GM08714 (cell line): Measurements from ENCODE around the gene ZBTB24.
A peak's percentile ranks its signal among the peaks of the same experiment; 100 is the strongest.
"Not testable (repeated sequence)": the region's sequence is repeated elsewhere in the genome, so short reads cannot be mapped to it uniquely, and the experiment has no call there.

Experiments used
- H3K4me3 ChIP-seq: fragments of 200-500 bp; sonication (Bioruptor generic); 2 replicates; pipeline ENCODE4 v1.5.1; 2014; ENCODE audit warnings: mild to moderate bottlenecking, low read length, inconsistent platforms
- ZNF274 ChIP-seq: IDR thresholded peaks from 2 replicates; pipeline ENCODE4 v1.6.1; 2012; ENCODE audit warnings: mild to moderate bottlenecking, low read depth, low read length

Gene ZBTB24

DNA sequence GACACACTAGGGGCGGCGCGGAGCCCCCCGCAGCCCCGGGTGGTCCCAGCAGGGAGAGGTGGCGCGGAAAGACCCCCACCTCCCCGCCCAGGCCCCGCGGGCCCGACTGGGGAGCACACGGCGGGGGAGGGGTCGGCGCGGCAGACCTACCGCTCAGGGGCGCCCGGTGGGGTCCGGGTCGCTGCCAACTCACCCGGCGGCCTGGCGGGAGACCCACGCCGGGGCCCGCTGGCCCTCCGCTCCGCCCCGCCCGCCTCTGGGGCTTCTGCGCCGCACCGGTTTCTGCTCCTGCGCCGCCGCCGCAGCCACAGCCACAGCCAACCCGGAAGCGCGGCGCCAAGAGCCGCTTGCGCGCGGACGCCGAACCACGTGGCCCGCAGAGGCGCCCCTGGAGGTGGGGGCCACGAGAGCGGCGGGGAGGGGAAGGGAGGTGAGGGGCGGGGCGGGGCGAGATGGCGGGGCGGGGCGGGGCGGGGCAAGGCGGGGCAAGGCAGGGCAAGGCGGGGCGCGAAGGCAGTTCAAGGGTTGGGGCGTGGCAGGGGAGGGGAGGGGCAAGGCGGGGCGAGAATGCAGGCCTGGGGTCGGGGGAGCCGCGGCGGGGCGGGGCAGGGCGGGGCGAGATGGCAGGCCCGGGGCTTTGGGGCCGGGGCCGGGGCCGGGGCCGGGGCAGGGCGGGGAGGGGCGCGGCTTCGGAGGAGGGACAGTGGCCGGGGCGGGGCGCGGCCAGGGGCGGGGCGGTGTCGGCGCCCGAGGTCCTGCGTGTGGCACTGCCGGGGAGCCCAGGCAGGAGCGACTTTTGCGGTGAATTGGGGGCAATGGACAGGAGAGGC is at the start of gene ZBTB24:
TSS of gene ZBTB24 (minus strand) at position 315 of the 830 bp plus-strand sequence. CDS start 1,193 bp downstream, outside the sequence.
- peak within 1 kb of the TSS; percentile 96 for H3K4me3 ChIP-seq
- no peak for TF ChIP-seq ZNF274

DNA sequence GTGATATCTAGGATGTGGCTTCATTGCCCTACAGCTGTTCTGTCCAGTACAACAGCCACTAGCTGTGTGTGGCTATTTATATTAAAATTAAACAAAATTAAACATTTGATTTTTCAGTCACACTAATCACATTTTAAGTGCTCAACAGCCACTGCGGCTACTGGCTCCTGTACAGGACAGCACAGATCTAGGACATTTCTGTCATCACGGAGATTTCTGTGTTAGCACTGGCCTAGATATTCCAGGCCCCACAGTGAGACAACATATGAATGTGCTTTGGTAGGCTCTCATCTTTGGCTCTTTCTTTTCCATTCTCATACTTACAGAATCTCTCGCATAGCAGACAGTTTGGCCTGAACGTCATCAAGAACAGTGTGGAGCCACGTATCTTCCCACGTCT is 48.4 kb upstream of the ZBTB24 start:
- no peak overlapping the region for H3K4me3 ChIP-seq
- TF ChIP-seq ZNF274, result no peak

DNA sequence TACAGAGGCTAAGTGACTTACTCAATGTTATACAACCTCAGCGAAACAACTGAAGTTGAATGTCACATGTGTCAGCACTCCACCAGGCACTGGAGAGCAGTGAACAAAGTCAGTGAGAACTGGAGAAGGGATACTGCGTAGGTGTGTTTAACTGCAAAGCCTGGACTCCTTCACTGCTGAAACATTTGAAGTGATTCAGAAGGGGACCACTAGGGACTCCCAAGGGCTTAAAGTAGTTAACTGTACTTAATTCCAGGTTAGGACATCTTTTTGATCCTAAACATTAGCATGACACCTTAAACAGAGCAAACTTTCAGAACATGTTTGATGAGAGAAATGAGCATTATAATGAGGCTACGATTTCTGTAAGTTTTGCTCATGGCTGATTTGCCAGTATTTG is 45.0 kb upstream of the ZBTB24 start:
- H3K4me3 ChIP-seq, result no peak overlapping the region
- no peak for TF ChIP-seq ZNF274

DNA sequence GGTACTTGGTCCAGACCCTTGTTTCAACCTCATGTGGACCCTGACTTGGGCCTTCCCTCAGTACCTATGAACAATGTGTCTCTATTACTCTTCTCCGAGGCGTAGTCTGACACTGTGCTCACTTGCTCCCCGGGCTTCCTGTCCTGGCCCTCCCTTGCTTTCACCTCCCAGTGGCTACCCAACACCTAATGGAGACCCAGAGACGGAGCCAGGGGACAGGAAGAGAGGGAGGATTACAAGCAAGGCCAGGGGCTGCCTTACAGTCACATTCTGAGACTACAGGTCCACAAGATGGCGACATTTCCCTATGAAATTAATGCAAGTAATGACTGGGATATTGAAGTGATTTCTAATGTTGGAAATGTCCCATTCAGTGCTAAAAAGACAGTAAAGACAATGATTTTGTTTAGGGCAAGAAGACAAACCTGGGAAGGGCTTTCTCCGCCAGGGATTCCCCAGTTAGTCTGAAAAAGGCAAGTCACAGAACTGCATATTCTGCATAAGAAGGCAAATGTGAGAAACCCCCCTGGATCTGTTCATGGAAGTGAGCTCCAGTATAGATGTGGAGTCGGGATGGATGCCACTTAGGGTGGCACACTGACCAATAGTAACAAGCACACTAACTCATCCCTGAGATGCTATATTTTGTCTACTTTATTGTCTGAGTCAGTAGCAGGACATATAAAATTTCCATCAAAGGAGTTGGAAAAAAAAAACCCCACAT is 44.0 kb upstream of the ZBTB24 start:
- H3K4me3 ChIP-seq, result no peak overlapping the region
- no peak for TF ChIP-seq ZNF274

DNA sequence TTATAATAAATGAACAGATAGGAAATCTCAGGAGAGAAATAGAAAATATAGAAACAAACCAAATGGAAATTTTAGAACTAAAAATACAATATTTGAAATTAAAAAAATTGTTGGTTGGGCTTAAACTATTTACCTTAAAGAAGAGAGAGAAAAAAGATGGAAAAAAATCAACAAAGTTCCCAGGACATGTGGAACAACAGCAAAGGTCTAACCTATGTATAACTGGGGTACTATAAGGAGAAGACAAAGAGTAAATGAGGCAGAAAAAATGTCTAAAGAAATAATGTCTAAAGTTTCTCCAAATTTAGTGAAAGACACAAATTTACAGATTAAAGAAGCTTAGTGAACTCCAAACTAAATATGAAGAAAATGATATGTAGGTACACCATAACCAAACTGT is 41.1 kb upstream of the ZBTB24 start:
- no peak for TF ChIP-seq ZNF274
- H3K4me3 ChIP-seq, result no peak overlapping the region

DNA sequence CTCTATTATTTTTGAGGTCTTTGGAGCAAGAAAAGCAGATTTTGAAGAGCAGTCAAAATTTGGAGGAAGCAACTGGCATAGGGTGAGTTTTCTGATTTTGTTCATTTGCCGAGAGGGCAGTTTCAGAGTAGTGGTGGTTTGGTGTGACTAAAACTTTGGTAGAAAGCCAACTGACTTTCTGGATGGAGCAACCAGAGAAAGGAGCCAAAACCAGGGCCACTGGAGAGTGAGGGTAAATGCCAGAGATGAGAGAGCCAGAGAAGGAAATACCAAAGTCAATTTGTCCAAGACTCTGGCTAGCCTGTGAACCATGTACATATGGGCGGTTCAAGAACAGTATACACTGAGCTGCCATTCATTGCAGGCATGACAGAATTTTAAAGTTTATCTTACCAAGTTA is 40.5 kb upstream of the ZBTB24 start:
- no peak for TF ChIP-seq ZNF274
- no peak overlapping the region for H3K4me3 ChIP-seq

DNA sequence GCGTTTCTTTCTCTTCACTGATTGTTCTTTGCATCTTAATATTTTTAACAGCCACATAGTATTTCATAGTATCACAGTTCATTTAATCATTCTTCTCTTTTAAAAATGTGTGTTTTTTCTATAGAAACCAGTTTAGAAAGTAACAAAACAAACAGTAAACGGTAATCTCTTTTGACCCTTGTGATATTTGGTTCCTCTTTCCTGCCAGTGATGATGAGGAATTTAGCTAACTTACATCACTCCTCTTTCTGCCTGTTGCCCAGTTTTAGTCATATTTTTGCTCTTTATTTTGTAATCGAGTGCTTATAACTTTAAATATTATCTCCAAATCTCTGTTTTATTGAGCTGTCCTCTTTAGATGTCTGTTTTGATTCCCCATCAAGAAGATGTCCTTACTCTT is 38.1 kb upstream of the ZBTB24 start:
- no peak for TF ChIP-seq ZNF274
- H3K4me3 ChIP-seq, result no peak overlapping the region

DNA sequence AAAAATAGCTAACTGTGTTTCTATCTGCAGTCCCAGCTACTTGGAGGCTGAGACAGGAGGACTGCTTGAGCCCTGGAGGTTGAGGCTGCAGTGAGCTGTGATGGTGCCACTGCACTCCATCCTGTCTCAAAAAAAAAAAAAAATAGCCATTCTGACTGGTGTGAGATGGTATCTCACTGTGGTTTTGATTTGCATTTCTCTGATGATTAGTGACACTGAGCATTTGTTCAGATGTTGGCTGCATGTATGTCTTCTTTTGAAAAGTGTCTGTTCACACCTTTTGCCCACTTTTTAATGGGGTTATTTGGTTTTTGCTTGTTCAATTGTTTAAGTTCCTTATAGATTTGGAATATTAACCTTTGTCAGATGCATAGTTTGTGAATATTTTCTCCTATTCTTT is 36.6 kb upstream of the ZBTB24 start:
- not testable (repeated sequence) for H3K4me3 ChIP-seq

DNA sequence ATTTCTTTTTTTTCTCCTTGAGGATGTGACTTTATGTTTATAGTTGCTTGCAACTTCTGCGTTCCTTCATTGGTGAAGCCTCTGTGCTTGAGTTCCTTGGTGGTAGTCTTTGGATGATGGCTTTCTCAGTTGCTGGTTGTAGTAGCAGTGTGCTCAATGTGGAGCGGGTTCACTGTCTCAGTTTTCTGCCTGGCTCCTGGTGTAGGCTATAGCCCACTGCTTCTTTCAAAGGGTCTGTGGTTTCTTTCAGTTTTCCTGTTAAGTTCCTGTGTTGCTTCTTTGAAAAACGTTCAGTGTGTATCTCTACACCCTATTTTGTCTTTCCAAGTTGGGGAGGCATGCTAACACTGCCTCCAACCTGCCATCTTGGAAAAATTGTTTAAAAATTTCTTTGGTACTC is 33.9 kb upstream of the ZBTB24 start:
- H3K4me3 ChIP-seq, result no peak overlapping the region

DNA sequence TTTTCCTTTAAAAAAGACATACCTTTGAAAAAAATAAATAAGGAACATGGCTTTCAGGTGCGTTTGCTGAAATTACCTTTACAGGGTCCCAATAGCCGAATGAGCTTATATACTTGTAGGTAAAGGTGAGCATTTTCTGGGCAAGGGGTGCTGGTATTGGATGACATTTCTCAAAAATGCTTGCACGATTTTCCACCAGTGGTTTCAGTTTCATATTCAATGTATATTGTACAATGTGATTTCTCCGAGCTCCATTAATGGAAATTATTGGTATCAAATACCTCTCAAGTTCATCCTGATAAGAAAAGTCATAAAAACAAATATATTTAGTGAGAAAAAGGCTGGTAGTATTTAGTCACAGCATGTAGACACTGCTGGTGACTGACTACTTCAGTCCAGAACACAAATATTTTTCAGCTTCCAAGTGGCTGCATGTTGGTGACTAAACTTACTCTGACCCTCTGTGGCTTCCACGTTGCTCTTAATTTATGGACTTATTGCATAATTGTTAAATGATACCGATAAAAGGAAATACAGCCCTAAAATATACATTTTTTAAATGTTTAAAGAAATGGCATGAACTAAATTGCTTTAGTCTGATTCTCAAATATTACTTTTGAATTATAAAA is 32.9 kb upstream of the ZBTB24 start:
- TF ChIP-seq ZNF274, result no peak
- no peak overlapping the region for H3K4me3 ChIP-seq

More for the DNA sequence above, 33.9 kb upstream of the ZBTB24 start:
- no peak for TF ChIP-seq ZNF274

DNA sequence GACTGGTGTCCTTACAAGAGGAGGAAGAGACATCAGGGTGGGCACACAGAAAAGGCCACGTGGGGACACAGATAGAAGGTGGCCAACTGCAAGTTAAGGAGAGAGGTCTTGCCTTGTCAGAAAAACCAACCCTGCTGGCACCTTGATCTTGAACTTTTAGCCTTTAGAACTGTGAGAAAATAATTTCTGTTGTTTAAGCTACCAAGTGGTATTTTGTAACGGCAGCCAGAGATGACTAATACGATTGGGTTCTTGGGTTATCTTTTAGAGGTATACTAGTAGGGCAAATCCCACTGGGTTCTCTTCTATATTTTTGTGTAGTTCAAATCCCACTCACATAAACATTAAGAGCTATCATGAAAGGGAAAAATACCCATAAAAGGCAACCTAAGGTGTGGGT is 31.9 kb upstream of the ZBTB24 start:
- no peak for TF ChIP-seq ZNF274
- no peak overlapping the region for H3K4me3 ChIP-seq

DNA sequence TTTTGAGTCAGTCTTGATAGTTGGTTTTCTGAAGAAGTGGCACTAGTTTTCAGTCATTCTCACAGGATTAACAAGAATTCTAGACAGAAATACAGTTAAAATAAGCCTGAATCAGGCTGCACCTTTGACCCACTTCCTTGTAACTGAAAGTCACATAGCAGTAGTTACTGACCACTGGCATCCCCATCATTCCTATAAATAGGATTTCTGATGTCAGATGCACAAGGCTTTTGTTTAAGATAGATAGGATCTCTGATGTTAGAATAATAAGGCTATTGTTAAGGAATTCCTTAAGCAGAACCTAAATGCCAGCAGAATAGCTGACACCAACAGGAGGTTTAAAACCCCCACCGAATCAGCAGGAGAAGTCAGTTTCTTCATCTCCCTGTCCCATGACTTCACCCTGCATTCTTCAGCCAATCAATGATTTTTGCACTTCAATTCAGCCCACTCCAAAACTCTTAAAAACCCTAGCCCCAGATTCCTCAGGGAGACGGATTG is 30.6 kb upstream of the ZBTB24 start:
- TF ChIP-seq ZNF274, result no peak
- no peak overlapping the region for H3K4me3 ChIP-seq

DNA sequence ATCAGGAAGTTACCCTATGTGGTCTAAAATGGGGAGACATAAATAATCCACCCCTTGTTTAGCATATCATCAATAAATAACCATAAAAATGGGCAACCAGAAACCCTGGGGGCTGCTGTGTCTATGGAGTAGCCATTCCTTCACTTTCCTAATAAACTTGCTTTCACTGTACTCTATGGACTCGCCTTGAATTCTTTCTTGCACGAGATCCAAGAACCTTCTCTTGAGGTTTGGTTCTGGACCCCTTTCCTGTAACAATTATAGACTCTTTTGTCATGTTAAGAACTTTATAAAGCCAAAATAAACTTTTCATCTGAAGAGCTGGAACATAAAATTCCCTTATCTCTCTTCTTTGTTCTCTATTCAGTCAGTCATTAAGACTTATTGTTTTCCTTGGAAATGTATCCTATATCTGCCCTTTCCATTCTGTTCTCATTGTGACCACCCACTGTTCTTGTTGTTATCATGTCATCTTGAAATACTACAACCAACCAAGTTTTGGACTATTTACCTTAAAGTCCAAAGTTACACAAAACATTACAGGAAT is 29.3 kb upstream of the ZBTB24 start:
- H3K4me3 ChIP-seq, result no peak overlapping the region
- no peak for TF ChIP-seq ZNF274

DNA sequence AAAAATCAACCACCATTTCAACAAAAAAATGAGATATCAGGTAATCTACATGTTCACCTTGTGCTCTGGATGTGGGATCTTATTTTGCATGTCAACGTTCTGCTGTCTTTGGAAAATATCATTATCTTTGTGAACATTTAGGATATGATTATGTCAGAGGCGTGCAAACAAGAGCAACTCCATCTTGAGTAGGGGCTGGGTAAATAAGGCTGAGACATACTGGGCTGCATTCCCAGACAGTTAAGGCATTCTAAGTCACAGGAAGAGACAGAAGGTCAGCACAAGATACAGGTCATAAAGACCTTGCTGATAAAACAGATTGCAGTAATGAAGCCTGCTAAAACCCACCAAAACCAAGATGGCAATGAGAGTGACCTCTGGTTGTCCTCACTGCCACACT is 28.8 kb upstream of the ZBTB24 start:
- TF ChIP-seq ZNF274, result no peak
- H3K4me3 ChIP-seq, result no peak overlapping the region

DNA sequence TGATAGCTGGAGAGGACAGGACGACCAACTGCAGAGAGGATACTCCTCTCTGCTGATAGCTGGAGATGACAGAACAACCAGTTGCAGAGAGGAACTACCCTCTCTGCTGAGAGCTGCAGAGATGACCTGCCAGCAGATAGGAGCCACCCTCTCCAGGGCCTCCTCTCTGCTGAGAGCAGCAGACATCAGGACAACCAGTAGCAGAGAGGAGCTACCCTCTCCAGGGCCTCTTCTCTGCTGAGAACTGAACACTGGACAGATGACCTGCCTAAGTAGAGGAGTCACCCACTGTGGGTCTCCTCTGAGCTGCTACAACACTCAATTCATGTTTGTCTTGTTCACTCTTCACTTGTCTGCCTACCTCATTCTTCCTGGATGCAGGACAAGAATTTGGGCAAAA is 27.3 kb upstream of the ZBTB24 start:
- no peak overlapping the region for H3K4me3 ChIP-seq
- TF ChIP-seq ZNF274, result no peak
